ENCODE measurements around the gene HEPACAM2. TPM values are rescaled to one million over a fixed set of nuclear protein-coding genes. Genes with fewer than 3 reads are reported as not detected.

Gene HEPACAM2
- total and polyA plus RNA-seq, 2 of the 8 experiments (the other 6 are each of a cell fraction or from before 2014, with no cell fraction given) = not detected

GRCh38 chr7:93258661-93259060 is 32.4 kb upstream of the HEPACAM2 start:
- no peak overlapping the region for H3K4me3 ChIP-seq (ENCODE audit: extremely low read depth in 1 of 4, insufficient read depth in 2 of 4, low read depth in 3 of 4, low read length in 4 of 4)
- H2BK20ac ChIP-seq (ENCODE audit: low read length) = no peak overlapping the region
- H3K27me3 ChIP-seq (replicated peaks in 1 of 4; ENCODE audit: control insufficient read depth in 3 of 4, extremely low read depth in 1 of 4, insufficient read depth in 3 of 4, low read length in 3 of 4) = no peaks in the 10 kb centered on the region
- ChIA-PET CTCF (ENCODE audit: partially characterized antibody) (no interaction called here), POLR2A (ENCODE audit: partially characterized antibody) (no interaction called here)
- no peak overlapping the region for H3K14ac ChIP-seq (ENCODE audit: insufficient read length)
- no peak overlapping the region for H3K18ac ChIP-seq (ENCODE audit: extremely low read depth, low read length)
- no peak overlapping the region for H2AFZ ChIP-seq (ENCODE audit: low read length)
- H4K5ac ChIP-seq (ENCODE audit: insufficient read length, low read depth, low read length) = no peak overlapping the region
- no peak overlapping the region for H2AK5ac ChIP-seq (ENCODE audit: low read depth, low read length)
- H3K79me1 ChIP-seq (ENCODE audit: low read depth, low read length) = no peaks in the 10 kb centered on the region
- no peaks in the 10 kb centered on the region for H3K79me2 ChIP-seq (ENCODE audit: control insufficient read depth in 1 of 2, insufficient read depth in 2 of 2, low read length in 2 of 2)
- H3K23ac ChIP-seq (ENCODE audit: insufficient read length) = no peak overlapping the region
- no peak overlapping the region for H3K9ac ChIP-seq (replicated peaks in 1 of 4; ENCODE audit: extremely low read depth in 1 of 4, low read depth in 3 of 4, low read length in 3 of 4)
- no peak overlapping the region for H3K56ac ChIP-seq (replicated peaks; ENCODE audit: insufficient read length, low read depth, low read length)
- H3K4me1 ChIP-seq (replicated peaks in 1 of 4; ENCODE audit: control insufficient read depth in 3 of 4, insufficient read depth in 4 of 4, low read length in 3 of 4) = no peaks in the 10 kb centered on the region
- no peak overlapping the region for H2BK5ac ChIP-seq (ENCODE audit: low read depth, low read length)
- H3K9me3 ChIP-seq (ENCODE audit: insufficient read depth in 2 of 2, low read depth in 1 of 2, low read length in 1 of 2) = no peaks in the 10 kb centered on the region
- H3K36me3 ChIP-seq (ENCODE audit: control insufficient read depth in 2 of 4, insufficient read depth in 4 of 4, low read length in 3 of 4) = no peaks in the 10 kb centered on the region
- no peaks in the 10 kb centered on the region for H3K23me2 ChIP-seq (ENCODE audit: low read depth, low read length)
- no peak overlapping the region for H3K4ac ChIP-seq (replicated peaks; ENCODE audit: insufficient read length, low read depth, low read length)
- H3K4me2 ChIP-seq (ENCODE audit: insufficient read depth in 1 of 2, low read depth in 2 of 2, low read length in 2 of 2) = no peak overlapping the region
- H2BK12ac ChIP-seq (ENCODE audit: low read depth, low read length) = no peak overlapping the region
- no peak overlapping the region for H4K91ac ChIP-seq (replicated peaks; ENCODE audit: insufficient read length, low read length)
- FAIRE-seq = no peak
- no peak for DNase-seq (ENCODE audit: low read depth in 1 of 2, low spot score in 2 of 2)
- no peak overlapping the region for H3K27ac ChIP-seq (ENCODE audit: low read depth, low read length)
- no peak overlapping the region for H2BK15ac ChIP-seq (ENCODE audit: low read length)
- H4K8ac ChIP-seq (ENCODE audit: extremely low read depth, insufficient read depth, low read length) = no peak overlapping the region
- no peaks in the 10 kb centered on the region for H4K20me1 ChIP-seq (replicated peaks in 1 of 2; ENCODE audit: control insufficient read depth in 1 of 2, insufficient read depth in 2 of 2, low read length in 2 of 2)
- no peak overlapping the region for H2BK120ac ChIP-seq (replicated peaks; ENCODE audit: low read depth, low read length)
- TF ChIP-seq EP300 (IDR thresholded peaks at IDR 0.05; ENCODE audit: borderline replicate concordance in 1 of 2, low read depth in 2 of 2, low read length in 2 of 2) (no peak), KDM5A (IDR thresholded peaks at IDR 0.05; ENCODE audit: low read length) (no peak), CREB1 (IDR thresholded peaks at IDR 0.05) (no peak), TAF1 (IDR thresholded peaks at IDR 0.05; ENCODE audit: low read depth, low read length) (no peak), RAD21 (IDR thresholded peaks at IDR 0.05 in 1 of 2, conservative IDR thresholded peaks at IDR 0.05 in 1 of 2; ENCODE audit: low read depth in 2 of 2, low read length in 2 of 2) (no peak), SUZ12 (IDR thresholded peaks at IDR 0.05; ENCODE audit: low read length) (no peak), SIRT6 (IDR thresholded peaks at IDR 0.05; ENCODE audit: low read length) (no peak), CTCF (IDR thresholded peaks at IDR 0.05; ENCODE audit: control extremely low read depth in 1 of 3, insufficient read depth in 1 of 3, low read depth in 1 of 3, low read length in 3 of 3) (no peak), BACH1 (IDR thresholded peaks at IDR 0.05; ENCODE audit: low read length) (no peak), CTBP2 (IDR thresholded peaks at IDR 0.05; ENCODE audit: borderline replicate concordance, insufficient read depth, insufficient read length, low read length) (no peak), SP1 (IDR thresholded peaks at IDR 0.05; ENCODE audit: low read depth, low read length) (no peak), PHF8 (conservative IDR thresholded peaks at IDR 0.05; ENCODE audit: low read depth, low read length) (no peak)
